Measurements from ENCODE around the gene STK11.

- no peak for TF ChIP-seq CTCF (conservative IDR thresholded peaks at IDR 0.05)
- TF ChIP-seq EZH2 (IDR thresholded peaks at IDR 0.05; ENCODE audit: low read depth), result no peak
These were observed 43.9 kb upstream of the STK11 start for GRCh38 chr19:1161716-1162115.

Measured in PC-9 (cell line).